ENCODE results near the gene DCST1. TPM values are rescaled to one million over a fixed set of nuclear protein-coding genes. Genes with fewer than 3 reads are reported as not detected.

Gene DCST1
- total and polyA plus RNA-seq, 4 donors, result not detected

DNA sequence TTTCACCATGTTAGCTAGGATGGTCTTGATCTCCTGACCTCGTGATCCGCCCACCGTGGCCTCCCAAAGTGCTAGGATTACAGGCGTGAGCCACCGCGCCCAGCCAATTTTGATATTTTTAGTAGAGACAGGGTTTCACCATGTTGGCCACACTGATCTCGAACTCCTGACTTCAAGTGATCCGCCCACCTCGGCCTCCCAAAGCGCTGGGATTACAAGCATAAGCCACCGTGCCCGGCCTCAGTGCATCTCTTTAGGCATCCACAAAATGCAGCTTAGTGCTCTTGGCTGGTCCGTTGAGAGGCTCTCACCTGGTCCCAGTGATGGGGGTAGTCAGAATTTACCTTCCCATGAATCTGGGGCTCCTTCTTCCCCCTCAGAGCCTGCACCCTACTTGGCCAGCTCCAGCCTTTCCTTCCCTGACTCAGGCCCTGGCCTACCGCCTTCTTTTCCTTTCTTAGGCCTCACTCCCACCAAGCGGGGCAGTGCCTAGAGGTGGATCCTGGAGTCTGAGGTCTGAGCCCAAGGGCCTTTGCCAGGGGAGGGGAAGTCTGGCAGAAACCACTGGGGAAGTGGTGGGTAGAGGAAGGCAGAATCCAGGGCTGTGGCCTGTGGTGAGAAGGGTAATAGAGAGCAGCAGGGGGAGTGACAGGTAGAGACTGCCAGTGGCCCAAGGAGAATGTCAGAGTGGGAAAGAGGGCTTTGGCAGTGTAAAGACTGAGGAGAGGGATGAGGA is 36.5 kb upstream of the DCST1 start:
- TF ChIP-seq CTCF (IDR thresholded peaks at IDR 0.05; ENCODE audit: low read depth, low read length, missing input control) (no peak), ATF3 (IDR thresholded peaks at IDR 0.05) (no peak), MAX (IDR thresholded peaks at IDR 0.05) (no peak), RXRA (IDR thresholded peaks at IDR 0.05) (no peak), EGR1 (IDR thresholded peaks at IDR 0.05; ENCODE audit: low read depth in 2 of 2) (no peak), HNF4A (conservative IDR thresholded peaks at IDR 0.05) (no peak), GABPA (IDR thresholded peaks at IDR 0.05 in 1 of 2, conservative IDR thresholded peaks at IDR 0.05 in 1 of 2) (no peak), NR2F2 (IDR thresholded peaks at IDR 0.05) (no peak), JUND (IDR thresholded peaks at IDR 0.05) (no peak), FOXA2 (IDR thresholded peaks at IDR 0.05) (no peak), RAD21 (IDR thresholded peaks at IDR 0.05) (no peak)
- TF ChIP-seq, protein P1, sequence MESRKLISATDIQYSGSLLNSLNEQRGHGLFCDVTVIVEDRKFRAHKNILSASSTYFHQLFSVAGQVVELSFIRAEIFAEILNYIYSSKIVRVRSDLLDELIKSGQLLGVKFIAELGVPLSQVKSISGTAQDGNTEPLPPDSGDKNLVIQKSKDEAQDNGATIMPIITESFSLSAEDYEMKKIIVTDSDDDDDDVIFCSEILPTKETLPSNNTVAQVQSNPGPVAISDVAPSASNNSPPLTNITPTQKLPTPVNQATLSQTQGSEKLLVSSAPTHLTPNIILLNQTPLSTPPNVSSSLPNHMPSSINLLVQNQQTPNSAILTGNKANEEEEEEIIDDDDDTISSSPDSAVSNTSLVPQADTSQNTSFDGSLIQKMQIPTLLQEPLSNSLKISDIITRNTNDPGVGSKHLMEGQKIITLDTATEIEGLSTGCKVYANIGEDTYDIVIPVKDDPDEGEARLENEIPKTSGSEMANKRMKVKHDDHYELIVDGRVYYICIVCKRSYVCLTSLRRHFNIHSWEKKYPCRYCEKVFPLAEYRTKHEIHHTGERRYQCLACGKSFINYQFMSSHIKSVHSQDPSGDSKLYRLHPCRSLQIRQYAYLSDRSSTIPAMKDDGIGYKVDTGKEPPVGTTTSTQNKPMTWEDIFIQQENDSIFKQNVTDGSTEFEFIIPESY (IDR thresholded peaks at IDR 0.05), result no peak
- H3K4me1 ChIP-seq (ENCODE audit: control insufficient read depth in 4 of 4, insufficient read depth in 4 of 4, low read length in 3 of 4), result peaks cover 4 to 28% (median 21%) of the 10 kb centered on the region in 4 donors
- no peaks in the 10 kb centered on the region for H3K9me3 ChIP-seq (ENCODE audit: control insufficient read depth in 4 of 4, low read length in 3 of 4)
- H3K4me3 ChIP-seq (ENCODE audit: low read depth in 1 of 3, low read length in 3 of 3), result no peak overlapping the region
- DNase-seq (ENCODE audit: low spot score), result no peak
- H3K27me3 ChIP-seq (ENCODE audit: control insufficient read depth in 4 of 4, insufficient read depth in 4 of 4, low read length in 3 of 4), result no peaks in the 10 kb centered on the region
- no peak overlapping the region for H3K9ac ChIP-seq (ENCODE audit: low read depth in 1 of 2, low read length in 2 of 2)
- H3K36me3 ChIP-seq (ENCODE audit: control insufficient read depth in 4 of 4, insufficient read depth in 3 of 4, low read depth in 1 of 4, low read length in 3 of 4), result no peaks in the 10 kb centered on the region
- 86% methylated on average over 15 of the region's 15 CpGs for WGBS
- H3K27ac ChIP-seq (ENCODE audit: low read depth in 1 of 2, low read length in 2 of 2), result no peak overlapping the region

DNA sequence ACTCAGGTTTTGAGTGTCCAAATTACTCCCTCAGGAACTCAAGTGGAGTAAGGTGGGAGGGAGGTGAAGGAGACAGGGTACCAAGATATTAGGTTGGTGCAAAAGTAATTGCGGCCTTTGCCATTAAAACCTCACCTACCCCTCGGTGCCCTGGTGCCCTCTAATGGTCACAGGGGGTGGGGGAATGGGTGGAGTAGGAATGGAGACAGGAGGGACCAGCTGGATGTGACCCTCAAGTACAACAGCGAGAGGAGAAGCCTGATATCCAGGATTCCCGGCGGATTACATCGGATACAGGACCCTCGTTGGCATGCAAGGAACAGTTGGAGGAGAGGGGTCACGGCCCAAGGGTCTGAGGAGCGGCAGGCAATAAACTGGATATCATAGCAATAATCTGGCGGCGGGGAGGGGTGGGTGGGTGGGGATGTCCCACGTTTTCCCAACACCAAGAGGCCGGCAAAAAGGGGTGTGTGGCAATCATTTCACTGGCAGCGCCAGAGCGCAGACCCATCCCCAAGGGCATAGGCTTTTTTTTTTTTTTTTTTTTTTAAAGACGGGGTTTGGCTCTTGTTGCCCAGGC is 35.3 kb upstream of the DCST1 start:
- TF ChIP-seq RAD21 (IDR thresholded peaks at IDR 0.05) (peak; percentile 58 to 72), CTCF (IDR thresholded peaks at IDR 0.05; ENCODE audit: low read depth, low read length, missing input control) (peak; percentile 25), SP1 (IDR thresholded peaks at IDR 0.05) (no peak)
- DNase-seq (ENCODE audit: low spot score), result no peak
- peaks cover 4 to 28% (median 21%) of the 10 kb centered on the region in 4 donors for H3K4me1 ChIP-seq (ENCODE audit: control insufficient read depth in 4 of 4, insufficient read depth in 4 of 4, low read length in 3 of 4)
- H3K36me3 ChIP-seq (ENCODE audit: control insufficient read depth in 4 of 4, insufficient read depth in 3 of 4, low read depth in 1 of 4, low read length in 3 of 4), result no peaks in the 10 kb centered on the region
- no peak overlapping the region for H3K9ac ChIP-seq (ENCODE audit: low read depth in 1 of 2, low read length in 2 of 2)
- H3K4me3 ChIP-seq (ENCODE audit: low read depth in 1 of 3, low read length in 3 of 3), result no peak overlapping the region
- H3K9me3 ChIP-seq (ENCODE audit: control insufficient read depth in 4 of 4, low read length in 3 of 4), result no peaks in the 10 kb centered on the region
- 74% methylated on average over 16 of the region's 16 CpGs for WGBS
- H3K27me3 ChIP-seq (ENCODE audit: control insufficient read depth in 4 of 4, insufficient read depth in 4 of 4, low read length in 3 of 4), result no peaks in the 10 kb centered on the region
- H3K27ac ChIP-seq (ENCODE audit: low read depth in 1 of 2, low read length in 2 of 2), result no peak overlapping the region

All from liver (tissue), 9 donors.